IMR-90 (cell line): Measurements from ENCODE around the gene BTRC. TPM values are rescaled to one million over a fixed set of nuclear protein-coding genes. Genes with fewer than 3 reads are reported as not detected.
A peak's percentile ranks its signal among the peaks of the same experiment; 100 is the strongest.

Experiments used
- ATAC-seq: fragments of 200-7000 bp; cut with Tn5 transposase; 2 replicates; pipeline ENCODE4 v1.9.1; 2020; ENCODE audit warnings: low read depth, mild to moderate bottlenecking, moderate library complexity
- BruUV-seq: library from RNA; stranded (reverse); fragments of 400-500 nt; replicated peaks from 2 replicates; lab custom pipeline; 2021; lab: Mats Ljungman, UMichigan
- CTCF ChIA-PET: fragments of 300-600 bp; formaldehyde crosslinking; extraction: SDS; loops from one replicate; lab custom pipeline; 2021; ENCODE audit warnings: antibody characterized with exemption; lab: Yijun Ruan, JAX
- POLR2A ChIA-PET: fragments of 300-600 bp; sonication (Branson Sonifier 250); formaldehyde crosslinking; loops from one replicate; lab custom pipeline; 2022; ENCODE audit warnings: antibody characterized with exemption; ENCODE audit not compliant: unreplicated experiment; lab: Charles Lee
- DNase-seq: peaks from one replicate; pipeline ENCODE4 v3.0.0; 2013
- H2AFZ ChIP-seq: replicated peaks from 2 replicates; pipeline ENCODE3; 2013; ENCODE audit warnings: low read length, mild to moderate bottlenecking; ENCODE audit not compliant: poor library complexity
- H2AK5ac ChIP-seq: 2 replicates; pipeline ENCODE4 v1.6.1; 2013; ENCODE audit warnings: low read depth, low read length, inconsistent platforms
- H2AK9ac ChIP-seq: replicated peaks from 2 replicates; pipeline ENCODE3; 2013; ENCODE audit warnings: mild to moderate bottlenecking, low read depth, low read length, moderate library complexity; ENCODE audit not compliant: poor library complexity
- H2BK120ac ChIP-seq: 2 replicates; pipeline ENCODE4 v1.6.1; 2013; ENCODE audit warnings: low read depth, low read length, inconsistent platforms
- H2BK15ac ChIP-seq: 3 replicates; pipeline ENCODE4 v1.6.1; 2013; ENCODE audit warnings: low read depth, low read length, inconsistent platforms
- H2BK20ac ChIP-seq: 2 replicates; pipeline ENCODE4 v1.6.1; 2013; ENCODE audit warnings: low read depth, mild to moderate bottlenecking, inconsistent platforms, low read length, moderate library complexity
- H2BK5ac ChIP-seq: 2 replicates; pipeline ENCODE4 v1.6.1; 2013; ENCODE audit warnings: mild to moderate bottlenecking, low read depth, low read length, inconsistent platforms; ENCODE audit not compliant: poor library complexity, severe bottlenecking
- H3K14ac ChIP-seq: replicated peaks from 2 replicates; pipeline ENCODE4 v1.6.1; 2013; ENCODE audit warnings: low read depth, low read length, inconsistent platforms
- H3K18ac ChIP-seq: 2 replicates; pipeline ENCODE4 v1.6.1; 2013; ENCODE audit warnings: low read depth, low read length, control low read depth
- H3K23ac ChIP-seq: 2 replicates; pipeline ENCODE4 v1.6.1; 2013; ENCODE audit warnings: low read depth, low read length, inconsistent platforms
- H3K27ac ChIP-seq: 2 replicates; pipeline ENCODE4 v1.5.1; 2013; ENCODE audit warnings: mild to moderate bottlenecking, control low read depth, low read length; ENCODE audit not compliant: insufficient read depth
- H3K27me3 ChIP-seq: 2 replicates; pipeline ENCODE4 v1.6.1; 2013; ENCODE audit warnings: low read length; ENCODE audit not compliant: control insufficient read depth, insufficient read depth
- H3K36me3 ChIP-seq: 2 replicates; pipeline ENCODE4 v1.6.1; 2013; ENCODE audit warnings: low read length, mixed read lengths; ENCODE audit not compliant: control insufficient read depth, insufficient read depth
- H3K4ac ChIP-seq: 2 replicates; pipeline ENCODE4 v1.6.1; 2013; ENCODE audit warnings: low read depth, low read length, inconsistent platforms
- H3K4me1 ChIP-seq: 2 replicates; pipeline ENCODE4 v1.6.1; 2013; ENCODE audit warnings: low read length, mixed read lengths; ENCODE audit not compliant: control insufficient read depth, insufficient read depth
- H3K4me2 ChIP-seq: 2 replicates; pipeline ENCODE4 v1.6.1; 2013; ENCODE audit warnings: low read depth, mild to moderate bottlenecking, control low read depth, low read length, moderate library complexity
- H3K4me3 ChIP-seq: 2 replicates; pipeline ENCODE4 v1.5.1; 2013; ENCODE audit warnings: low read depth, mild to moderate bottlenecking, control low read depth, low read length, moderate library complexity; ENCODE audit not compliant: insufficient read depth
- H3K56ac ChIP-seq: 2 replicates; pipeline ENCODE4 v1.6.1; 2013; ENCODE audit warnings: low read length, inconsistent platforms; ENCODE audit not compliant: insufficient read depth; ENCODE audit errors: extremely low read depth
- H3K79me1 ChIP-seq, 2 experiments: 2 replicates each; pipeline ENCODE4 v1.6.1; 2013; ENCODE audit warnings: low read length in 2 of 2, inconsistent platforms in 1 of 2, low read depth in 1 of 2
- H3K9ac ChIP-seq: 2 replicates; pipeline ENCODE4 v1.6.1; 2013; ENCODE audit warnings: low read depth, low read length, control low read depth
- H3K9me1 ChIP-seq: 2 replicates; pipeline ENCODE4 v1.6.1; 2013; ENCODE audit warnings: low read length, inconsistent platforms; ENCODE audit not compliant: insufficient read depth
- H3K9me3 ChIP-seq: 2 replicates; pipeline ENCODE4 v1.6.1; 2013; ENCODE audit warnings: low read length; ENCODE audit not compliant: control insufficient read depth, insufficient read depth
- H4K20me1 ChIP-seq: 2 replicates; pipeline ENCODE4 v1.6.1; 2013; ENCODE audit warnings: low read length, inconsistent platforms; ENCODE audit not compliant: insufficient read depth
- H4K5ac ChIP-seq: 2 replicates; pipeline ENCODE4 v1.6.1; 2013; ENCODE audit warnings: mild to moderate bottlenecking, low read depth, low read length, control low read depth
- H4K8ac ChIP-seq, 2 experiments: 2 replicates each; pipeline ENCODE4 v1.6.1; 2013; ENCODE audit warnings: low read depth in 2 of 2, low read length in 2 of 2, control low read depth in 1 of 2, inconsistent platforms in 1 of 2
- H4K91ac ChIP-seq: 2 replicates; pipeline ENCODE4 v1.6.1; 2013; ENCODE audit warnings: low read depth, low read length, inconsistent platforms; ENCODE audit not compliant: insufficient read depth
- BHLHE40 ChIP-seq: fragments of 150-350 bp; IDR thresholded peaks from 2 replicates; pipeline ENCODE4 v1.6.1; 2016; ENCODE audit warnings: mild to moderate bottlenecking, low read depth, low read length
- CEBPB ChIP-seq: IDR thresholded peaks from 2 replicates; pipeline ENCODE4 v1.6.1; 2012; ENCODE audit warnings: low read depth, low read length, improper control_type of control experiment
- CHD1 ChIP-seq: IDR thresholded peaks from 2 replicates; pipeline ENCODE4 v1.6.1; 2012; ENCODE audit warnings: low read depth, low read length, improper control_type of control experiment
- FOS ChIP-seq: fragments of 150-350 bp; IDR thresholded peaks from 2 replicates; pipeline ENCODE4 v1.6.1; 2016; ENCODE audit warnings: low read depth, low read length
- MAFK ChIP-seq: IDR thresholded peaks from 2 replicates; pipeline ENCODE4 v1.6.1; 2012; ENCODE audit warnings: low read depth, low read length, improper control_type of control experiment
- MAZ ChIP-seq: IDR thresholded peaks from 2 replicates; pipeline ENCODE4 v1.6.1; 2012; ENCODE audit warnings: low read depth, mild to moderate bottlenecking, low read length, improper control_type of control experiment, moderate library complexity, borderline replicate concordance
- MXI1 ChIP-seq: IDR thresholded peaks from 2 replicates; pipeline ENCODE4 v1.6.1; 2012; ENCODE audit warnings: low read depth, mild to moderate bottlenecking, low read length, moderate library complexity, borderline replicate concordance
- NFE2L2 ChIP-seq: fragments of 150-350 bp; IDR thresholded peaks from 2 replicates; pipeline ENCODE4 v1.6.1; 2016; ENCODE audit warnings: low read depth, mild to moderate bottlenecking, low read length
- POLR2A ChIP-seq: IDR thresholded peaks from 2 replicates; pipeline ENCODE4 v1.6.1; 2012; ENCODE audit warnings: mild to moderate bottlenecking, low read depth, low read length
- RFX5 ChIP-seq: IDR thresholded peaks from 2 replicates; pipeline ENCODE4 v1.8.0; 2012; ENCODE audit warnings: low read depth, mild to moderate bottlenecking, low read length, moderate library complexity
- SMC3 ChIP-seq: fragments of 150-350 bp; IDR thresholded peaks from 2 replicates; pipeline ENCODE4 v1.6.1; 2016; ENCODE audit warnings: low read depth, mild to moderate bottlenecking, antibody characterized with exemption, low read length, moderate library complexity
- WGBS, 2 experiments: methylation state at CpG; one replicate each; pipeline versions ENCODE4 v1.1.5 to v1.1.7; 2013; ENCODE audit warnings: missing lambda C conversion rate in 2 of 2; ENCODE audit not compliant: insufficient read length in 1 of 2; ENCODE audit errors: extremely low coverage in 2 of 2; 5-methylcytosine and 5-hydroxymethylcytosine counted together
- dilution Hi-C: fragments of 300-500 bp; cut with HindIII; formaldehyde crosslinking; loops from one replicate; pipeline ENCODE4 v1.14.3; 2018; ENCODE audit warnings: low sequenced_read_pairs; ENCODE audit not compliant: unreplicated experiment
- in situ Hi-C: fragments of 300-500 bp; cut with MboI; formaldehyde crosslinking; loops from 3 replicates; pipeline ENCODE4 v1.14.3; 2019; ENCODE audit warnings: low sequenced_read_pairs, inconsistent platforms, mixed read lengths
- intact Hi-C: fragments of 100-400 bp; cut with micrococcal nuclease; formaldehyde crosslinking; loops from 2 replicates; pipeline ENCODE4 v1.10.0; 2022
- polyA plus RNA-seq, 3 experiments: library from polyadenylated mRNA; depleted of rRNA; stranded (reverse); fragments of >200 nt; gene quantifications; 2 replicates each; pipeline ENCODE4 v1.2.3, GENCODE V29; 2012; ENCODE audit warnings: low replicate concordance in 1 of 3
- total RNA-seq: library from RNA; depleted of rRNA; stranded (reverse); fragments of >200 nt; gene quantifications from 2 replicates; pipeline ENCODE4 v1.2.3, GENCODE V29; 2012
- TF ChIP-seq, protein P1 (sequence below): fragments of 150-350 bp; IDR thresholded peaks from 2 replicates; pipeline ENCODE4 v1.6.1; 2017; ENCODE audit warnings: mild to moderate bottlenecking, antibody characterized with exemption, low read length, low read depth
- TF ChIP-seq, protein P2 (sequence below): fragments of 150-350 bp; IDR thresholded peaks from 2 replicates; pipeline ENCODE4 v1.6.1; 2016; ENCODE audit warnings: low read depth, mild to moderate bottlenecking, low read length, moderate library complexity, borderline replicate concordance

BTRC gene
- total and polyA plus RNA-seq, 2 of the 4 experiments (the other 2 are of a cell fraction), result 7.7 to 8.4 TPM

DNA sequence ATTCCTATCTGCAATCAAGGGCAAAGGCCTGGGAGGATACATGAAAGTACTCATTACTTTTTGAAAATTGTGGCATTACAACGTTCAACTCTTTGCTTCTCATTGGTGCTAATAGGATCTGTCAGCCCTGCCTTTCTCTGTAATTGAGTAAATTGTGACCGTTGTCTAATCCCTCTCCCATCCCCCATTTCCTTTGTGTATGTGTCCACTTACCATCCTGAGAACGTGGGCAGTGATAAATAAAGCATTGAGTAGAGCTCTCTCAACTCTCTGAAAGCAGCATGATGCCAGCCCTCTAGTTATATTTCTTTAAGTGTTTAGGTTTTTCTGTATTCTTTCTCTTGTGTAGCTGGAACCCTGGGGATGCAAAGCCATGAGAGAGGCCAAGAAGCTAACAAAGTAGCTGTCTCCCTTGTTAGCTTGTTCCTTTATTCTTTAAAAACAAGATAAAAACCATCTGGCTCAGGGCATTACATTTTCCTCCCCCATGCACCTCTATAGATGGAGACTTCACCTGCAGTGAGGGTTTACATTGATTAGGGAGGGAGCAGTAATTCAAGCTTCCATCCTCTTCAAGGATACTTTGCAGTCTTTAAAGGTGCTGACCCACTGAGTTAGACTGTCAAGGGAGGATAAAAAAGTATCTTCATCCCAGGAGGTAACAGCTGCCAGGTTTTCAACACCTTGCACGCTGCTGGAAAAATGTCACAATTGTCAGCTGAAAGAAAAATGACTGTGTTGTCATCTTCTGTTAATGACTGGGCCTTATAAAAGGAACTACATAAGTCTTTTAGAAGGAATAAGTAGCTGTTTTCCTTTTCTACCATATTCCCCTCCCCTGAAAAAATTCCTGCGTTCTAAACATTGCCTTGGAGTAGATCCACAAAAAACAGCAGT, 112.3 kb downstream of the BTRC start:
- Histone ChIP-seq H3K9ac (no peak overlapping the region), H3K36me3 (no peaks in the 10 kb centered on the region; the same call in 1 of the 2 replicates), H3K18ac (no peak overlapping the region), H3K23ac (no peak overlapping the region), H4K8ac (no peak overlapping the region), H3K4me2 (no peak overlapping the region), H2AK5ac (no peak overlapping the region), H2BK5ac (no peak overlapping the region), H3K9me1 (no peaks in the 10 kb centered on the region), H3K56ac (no peak overlapping the region), H3K27me3 (no peaks in the 10 kb centered on the region), H2AFZ (no peak overlapping the region), H4K5ac (no peak overlapping the region), H4K20me1 (no peaks in the 10 kb centered on the region), H3K14ac (no peak overlapping the region), H2BK120ac (no peak overlapping the region), H3K9me3 (no peaks in the 10 kb centered on the region), H3K4ac (no peak overlapping the region), H3K4me3 (no peak overlapping the region), H3K4me1 (peaks cover 2% of the 10 kb centered on the region; the same call in 1 of the 2 replicates), H2BK20ac (no peak overlapping the region), H2AK9ac (no peak overlapping the region), H3K27ac (no peak overlapping the region), H4K91ac (no peak overlapping the region), H3K79me1 (0 out of 4 replicates have a peak, but pooled peaks cover 0 to 3% of the 10 kb centered on the region in 2 experiments), H2BK15ac (no peak overlapping the region)
- no CpG with 5 or more reads among the region's 5 CpGs for WGBS, 2 experiments
- ChIA-PET POLR2A (no interaction called here), CTCF (interaction anchor here (0.6 to 1.9 kb wide), 23 partner anchors 10 to 253 kb away, joined by 3 to 13 read pairs (median 4); no protein-coding TSS in a partner anchor)
- BruUV-seq, result no TSS peak
- TF ChIP-seq SMC3 (no peak), CHD1 (no peak), NFE2L2 (no peak), MAZ (no peak), POLR2A (no peak), CEBPB (no peak), MXI1 (no peak), MAFK (no peak), BHLHE40 (no peak), RFX5 (no peak), FOS (no peak)
- TF ChIP-seq, protein P1, sequence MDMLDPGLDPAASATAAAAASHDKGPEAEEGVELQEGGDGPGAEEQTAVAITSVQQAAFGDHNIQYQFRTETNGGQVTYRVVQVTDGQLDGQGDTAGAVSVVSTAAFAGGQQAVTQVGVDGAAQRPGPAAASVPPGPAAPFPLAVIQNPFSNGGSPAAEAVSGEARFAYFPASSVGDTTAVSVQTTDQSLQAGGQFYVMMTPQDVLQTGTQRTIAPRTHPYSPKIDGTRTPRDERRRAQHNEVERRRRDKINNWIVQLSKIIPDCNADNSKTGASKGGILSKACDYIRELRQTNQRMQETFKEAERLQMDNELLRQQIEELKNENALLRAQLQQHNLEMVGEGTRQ, result no peak
- TF ChIP-seq, protein P2, sequence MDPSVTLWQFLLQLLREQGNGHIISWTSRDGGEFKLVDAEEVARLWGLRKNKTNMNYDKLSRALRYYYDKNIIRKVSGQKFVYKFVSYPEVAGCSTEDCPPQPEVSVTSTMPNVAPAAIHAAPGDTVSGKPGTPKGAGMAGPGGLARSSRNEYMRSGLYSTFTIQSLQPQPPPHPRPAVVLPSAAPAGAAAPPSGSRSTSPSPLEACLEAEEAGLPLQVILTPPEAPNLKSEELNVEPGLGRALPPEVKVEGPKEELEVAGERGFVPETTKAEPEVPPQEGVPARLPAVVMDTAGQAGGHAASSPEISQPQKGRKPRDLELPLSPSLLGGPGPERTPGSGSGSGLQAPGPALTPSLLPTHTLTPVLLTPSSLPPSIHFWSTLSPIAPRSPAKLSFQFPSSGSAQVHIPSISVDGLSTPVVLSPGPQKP, result no peak
- ATAC-seq (no peak; the same call in 1 of the 2 replicates), DNase-seq (peak; percentile 15)
- dilution Hi-C loops (loop anchor here (25.0 kb wide), 1 partner anchor 179 kb away; no protein-coding TSS in a partner anchor), intact Hi-C loops (no loop called here), in situ Hi-C loops (no loop called here)
